Renal cortical epithelial cell (primary cell): ENCODE results near the gene FRMD4A. TPM values are rescaled to one million over a fixed set of nuclear protein-coding genes. Genes with fewer than 3 reads are reported as not detected.

Source experiments
- DNase-seq: peaks from one replicate; pipeline ENCODE4 v3.0.0-alpha.2; 2011; ENCODE audit warnings: low read depth
- total RNA-seq: library from RNA; depleted of rRNA; stranded (reverse); fragments of >200 nt; gene quantifications from 2 replicates; pipeline ENCODE4 v1.2.3, GENCODE V29; 2014

Gene FRMD4A
- total RNA-seq, 1 donor from 2014 or later: 18.6 TPM

GRCh38 chr10:13820119-13820963, 510.4 kb downstream of the FRMD4A start:
- DNase-seq: no peak

GRCh38 chr10:13816195-13816925, 514.4 kb downstream of the FRMD4A start:
- DNase-seq: no peak

GRCh38 chr10:13815756-13816155, 515.0 kb downstream of the FRMD4A start:
- DNase-seq: peak; percentile 65

GRCh38 chr10:13813550-13813949, 517.2 kb downstream of the FRMD4A start:
- no peak for DNase-seq

GRCh38 chr10:13812804-13813203, 517.9 kb downstream of the FRMD4A start:
- no peak for DNase-seq

- no peak for DNase-seq
These were observed 520.2 kb downstream of the FRMD4A start for GRCh38 chr10:13810568-13810967.

- no peak for DNase-seq
These were observed 521.3 kb downstream of the FRMD4A start for GRCh38 chr10:13809427-13809826.

- DNase-seq: peak; percentile 24
These were observed 522.0 kb downstream of the FRMD4A start for GRCh38 chr10:13808556-13809391.

GRCh38 chr10:13806419-13806818, 524.3 kb downstream of the FRMD4A start:
- DNase-seq: no peak

- DNase-seq: peak; percentile 36
These were observed 526.9 kb downstream of the FRMD4A start for GRCh38 chr10:13803566-13804554.

- no peak for DNase-seq
These were observed 528.8 kb downstream of the FRMD4A start for GRCh38 chr10:13801907-13802288.

- DNase-seq: no peak
These were observed 529.4 kb downstream of the FRMD4A start for GRCh38 chr10:13801156-13801906.

GRCh38 chr10:13797164-13797563, 533.6 kb downstream of the FRMD4A start:
- no peak for DNase-seq

GRCh38 chr10:13795653-13796555, 534.8 kb downstream of the FRMD4A start:
- DNase-seq: no peak

- no peak for DNase-seq
These were observed 535.6 kb downstream of the FRMD4A start for GRCh38 chr10:13794992-13795612.

GRCh38 chr10:13792006-13792405, 538.7 kb downstream of the FRMD4A start:
- no peak for DNase-seq

- DNase-seq: no peak
These were observed 539.2 kb downstream of the FRMD4A start for GRCh38 chr10:13791483-13791882.

- DNase-seq: no peak
These were observed 540.5 kb downstream of the FRMD4A start for GRCh38 chr10:13790196-13790595.

GRCh38 chr10:13789448-13789829, 541.3 kb downstream of the FRMD4A start:
- DNase-seq: no peak
